ENCODE data around the gene IPP.

Gene IPP

DNA sequence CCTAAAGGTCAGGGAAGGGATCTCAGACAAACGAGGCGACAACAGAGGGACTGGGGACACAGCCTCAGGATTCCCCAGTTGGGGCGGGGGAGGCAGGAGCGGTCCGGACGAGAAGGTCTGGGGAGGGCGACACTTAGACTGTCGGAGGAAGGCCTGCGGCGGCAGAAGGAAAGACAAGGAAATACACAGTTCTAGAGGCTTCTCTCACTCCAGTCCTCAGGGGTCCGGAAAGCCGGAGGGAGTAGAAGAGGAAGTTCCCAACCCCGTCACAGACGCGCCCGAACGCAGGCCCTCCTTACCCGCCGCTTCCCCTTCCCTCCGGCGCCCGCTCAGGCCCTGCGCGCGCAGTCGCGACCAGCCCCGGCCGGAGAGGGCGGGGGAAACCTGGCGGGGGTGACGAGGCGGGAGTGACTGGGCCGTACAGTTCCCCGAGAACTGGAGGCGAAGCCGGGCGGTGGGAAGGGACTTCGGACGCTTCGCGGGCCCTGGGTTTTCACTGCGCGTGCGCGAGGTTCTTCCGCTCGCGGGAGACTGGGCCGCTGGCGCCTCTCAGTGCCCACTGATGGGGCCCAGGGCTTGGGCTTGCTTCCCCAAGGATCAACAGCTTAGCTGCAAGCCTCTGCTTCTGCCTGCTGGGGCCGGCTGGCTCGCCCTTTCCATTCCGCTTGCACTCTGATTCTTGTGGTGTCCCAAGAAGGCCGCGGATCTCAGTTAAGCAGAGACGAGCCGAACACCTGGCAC lies at the start of gene IPP:
IPP (minus strand) TSS at position 356 of the 741 bp plus-strand sequence. CDS start 4,242 bp downstream, outside the sequence.
- peak; percentile 99 for DNase-seq
- in situ Hi-C loops (cut with MboI; ENCODE audit: low pct_unique_long_range_greater_than_20kb, low sequenced_read_pairs) = no loop called here

DNA sequence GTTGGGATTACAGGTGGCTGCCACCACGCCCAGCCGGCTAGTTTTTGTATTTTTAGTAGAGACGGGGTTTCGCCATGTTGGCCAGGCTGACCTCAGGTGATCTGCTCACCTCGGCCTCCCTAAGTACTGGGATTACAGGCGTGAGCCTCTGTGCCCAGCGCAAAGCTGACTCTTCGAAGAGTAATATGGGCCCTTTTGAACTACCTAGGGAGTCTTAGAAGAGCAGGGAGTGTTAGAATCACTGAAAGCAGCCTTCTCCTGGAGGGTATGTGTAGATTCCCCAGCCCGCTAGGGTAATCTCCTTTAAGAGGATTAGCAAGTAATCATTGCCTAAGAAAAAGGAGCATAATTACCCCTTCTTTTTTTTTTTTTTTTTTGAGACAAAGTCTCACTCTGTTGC lies 46.5 kb upstream of the IPP start:
- no peak for DNase-seq
- in situ Hi-C loops (cut with MboI; ENCODE audit: low pct_unique_long_range_greater_than_20kb, low sequenced_read_pairs) = no loop called here

DNA sequence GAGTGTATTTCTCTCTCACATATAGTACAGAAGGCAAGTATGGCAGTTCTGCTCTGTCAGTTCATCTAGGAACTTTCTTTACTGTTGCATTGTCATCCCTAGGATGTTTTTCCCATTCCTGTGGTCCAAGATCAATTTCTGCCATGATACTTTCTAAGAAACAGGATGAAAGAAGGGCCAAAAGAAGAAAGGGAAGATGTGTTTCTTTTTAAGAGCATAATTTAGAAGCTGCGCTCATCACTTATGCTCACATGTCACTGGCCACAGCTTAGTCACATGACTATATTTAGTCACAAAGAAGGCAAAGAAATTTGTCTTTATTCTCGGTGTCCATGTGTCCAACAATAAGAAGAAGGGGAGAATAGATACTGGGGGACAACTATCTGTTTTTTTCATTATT lies 45.9 kb upstream of the IPP start:
- in situ Hi-C loops (cut with MboI; ENCODE audit: low pct_unique_long_range_greater_than_20kb, low sequenced_read_pairs) = no loop called here
- no peak for DNase-seq

DNA sequence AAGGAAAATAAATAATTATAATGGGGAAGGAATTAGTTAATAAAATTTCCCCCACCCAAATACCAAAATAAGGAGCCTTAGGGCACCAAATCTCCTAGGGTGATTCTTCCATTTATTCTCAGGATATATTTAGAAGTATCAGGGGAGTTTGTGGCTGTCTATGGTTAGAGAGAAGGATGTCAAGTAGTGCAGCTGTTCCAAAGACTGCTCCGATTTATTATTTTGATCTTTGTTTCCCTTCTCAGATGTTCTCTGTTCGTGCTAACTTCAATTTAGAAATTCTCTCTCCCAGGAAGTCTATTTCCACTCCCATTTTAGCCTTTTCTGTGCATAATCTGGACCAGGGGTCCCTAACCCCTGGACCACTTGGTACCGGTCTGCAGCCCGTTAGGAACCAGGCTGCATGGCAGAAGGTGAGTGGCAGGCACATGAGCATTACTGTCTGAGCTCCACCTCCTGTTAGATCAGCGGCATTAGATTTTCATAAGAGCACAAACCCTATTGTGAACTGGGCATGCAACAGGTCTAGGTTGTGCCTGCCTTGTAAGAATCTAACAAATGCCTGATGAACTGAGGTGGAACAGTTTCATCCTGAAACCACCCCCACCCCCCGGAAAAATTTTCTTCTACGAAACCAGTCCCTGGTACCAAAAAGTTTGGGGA lies 43.6 kb upstream of the IPP start:
- in situ Hi-C loops (cut with MboI; ENCODE audit: low pct_unique_long_range_greater_than_20kb, low sequenced_read_pairs) = no loop called here
- no peak for DNase-seq

DNA sequence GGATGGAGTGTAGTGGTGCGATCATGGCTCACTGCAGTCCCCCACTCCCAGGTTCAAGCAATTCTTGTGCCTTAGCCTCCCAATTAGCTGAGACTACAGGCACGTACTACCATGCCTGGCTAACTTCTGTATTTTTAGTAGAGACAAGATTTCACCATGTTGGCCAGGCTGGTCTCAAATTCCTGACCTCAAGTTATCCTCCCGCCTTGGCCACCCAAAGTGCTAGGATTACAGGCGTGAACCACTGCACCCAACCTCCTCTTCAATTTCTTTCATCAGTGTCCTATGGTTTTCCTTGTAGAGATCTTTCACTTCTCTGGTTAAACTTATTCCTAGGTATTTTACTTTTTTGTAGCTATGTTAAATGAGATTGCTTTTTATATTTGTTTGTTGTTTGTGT lies 42.3 kb upstream of the IPP start:
- no peak for DNase-seq
- in situ Hi-C loops (cut with MboI; ENCODE audit: low pct_unique_long_range_greater_than_20kb, low sequenced_read_pairs) = no loop called here

DNA sequence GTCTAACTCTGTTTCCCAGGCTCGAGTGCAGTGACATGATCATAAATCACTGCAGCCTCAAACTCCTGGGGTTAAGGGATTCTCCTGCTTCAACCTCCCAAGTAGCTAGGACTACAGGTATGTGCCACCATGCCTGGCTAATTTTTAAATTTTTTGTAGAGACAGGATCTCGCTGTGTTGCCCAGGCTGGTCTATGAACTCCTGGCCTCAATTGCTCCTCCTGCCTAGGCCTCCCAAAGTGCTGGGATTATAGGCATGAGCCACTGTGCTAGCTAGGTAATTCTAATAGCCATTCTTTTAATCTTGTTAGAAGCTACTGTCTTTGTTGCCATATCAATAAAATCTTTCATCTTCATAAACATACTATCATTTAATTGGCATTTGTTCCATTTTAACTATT lies 39.1 kb upstream of the IPP start:
- no peak for DNase-seq
- in situ Hi-C loops (cut with MboI; ENCODE audit: low pct_unique_long_range_greater_than_20kb, low sequenced_read_pairs) = no loop called here

DNA sequence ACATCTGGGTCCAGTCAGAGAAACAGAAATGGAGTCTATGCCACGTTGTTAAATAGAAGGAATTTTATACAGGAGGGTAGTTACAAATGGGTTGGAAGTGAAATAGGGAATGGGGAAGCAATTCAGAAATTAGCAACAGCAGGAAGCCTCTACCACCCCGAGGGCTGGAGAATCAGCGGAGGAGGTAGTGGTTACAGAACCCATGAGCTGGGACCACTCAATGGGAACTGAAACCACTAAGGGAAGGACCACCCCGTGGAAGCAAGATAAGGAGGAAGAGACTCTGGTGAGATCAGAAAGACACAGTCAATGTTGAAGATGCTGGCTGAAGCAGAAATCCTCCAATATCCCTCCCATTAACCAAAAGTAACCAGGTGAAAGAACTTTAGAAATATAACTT lies 37.5 kb upstream of the IPP start:
- in situ Hi-C loops (cut with MboI; ENCODE audit: low pct_unique_long_range_greater_than_20kb, low sequenced_read_pairs) = no loop called here
- peak; percentile 43 for DNase-seq

DNA sequence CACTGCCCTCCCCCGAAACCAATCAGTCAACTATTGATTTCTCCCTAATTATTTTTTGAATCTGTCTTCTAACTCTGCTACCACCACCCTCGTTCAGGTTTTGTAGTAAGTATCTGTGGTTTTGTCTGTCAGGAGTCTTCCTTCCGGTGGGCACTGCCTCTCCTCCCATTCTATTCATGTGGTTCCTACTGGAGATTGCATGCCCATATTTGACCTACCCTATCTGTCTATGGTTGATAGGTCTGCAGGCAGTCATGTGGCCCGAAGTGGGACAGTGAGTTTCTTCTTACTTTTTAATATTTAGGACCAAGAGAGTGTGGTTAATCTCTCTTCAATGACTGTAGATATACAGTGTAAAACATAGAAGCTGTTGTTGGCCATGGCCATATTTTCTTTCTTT lies 35.1 kb upstream of the IPP start:
- peak; percentile 87 for DNase-seq
- in situ Hi-C loops (cut with MboI; ENCODE audit: low pct_unique_long_range_greater_than_20kb, low sequenced_read_pairs) = no loop called here

DNA sequence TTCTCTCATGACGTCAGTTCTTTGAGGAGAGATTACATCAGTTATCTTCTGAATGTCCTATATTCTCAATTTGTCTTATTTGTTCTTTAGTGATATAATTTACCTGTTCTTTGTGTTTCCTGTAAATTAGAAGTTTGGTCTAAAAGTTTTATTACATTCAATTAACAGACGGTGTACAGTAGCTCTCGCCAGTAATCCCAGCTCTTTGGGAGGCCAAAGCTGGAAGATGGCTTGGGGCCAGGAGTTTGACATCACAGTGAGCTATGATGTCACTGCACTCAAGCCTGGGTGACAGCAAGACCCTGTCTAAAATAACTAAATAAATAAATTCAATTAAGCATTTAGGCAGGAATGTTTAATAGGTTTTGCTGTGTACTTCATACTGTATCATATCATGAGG lies 25.3 kb upstream of the IPP start:
- in situ Hi-C loops (cut with MboI; ENCODE audit: low pct_unique_long_range_greater_than_20kb, low sequenced_read_pairs) = no loop called here
- DNase-seq = no peak

DNA sequence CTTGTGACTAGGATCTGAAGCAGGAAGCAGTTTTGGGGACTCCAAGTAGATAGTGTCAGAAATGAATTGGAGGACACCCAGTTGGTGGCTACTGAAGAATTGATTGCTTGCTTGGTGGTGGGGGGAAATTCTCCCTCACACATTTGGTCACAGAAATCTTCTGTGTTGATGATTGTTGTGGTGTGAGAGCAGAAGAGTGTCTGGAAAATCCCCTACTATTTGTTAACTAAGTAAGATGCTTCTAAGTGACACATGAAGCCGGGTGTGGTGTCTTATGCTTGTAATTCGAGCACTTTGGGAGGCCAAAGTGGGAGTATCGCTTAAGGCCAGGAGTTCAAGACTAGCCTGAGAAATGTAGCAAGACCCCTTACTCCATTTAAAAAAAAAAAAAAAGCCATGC lies 22.5 kb upstream of the IPP start:
- in situ Hi-C loops (cut with MboI; ENCODE audit: low pct_unique_long_range_greater_than_20kb, low sequenced_read_pairs) = no loop called here
- DNase-seq = no peak

DNA sequence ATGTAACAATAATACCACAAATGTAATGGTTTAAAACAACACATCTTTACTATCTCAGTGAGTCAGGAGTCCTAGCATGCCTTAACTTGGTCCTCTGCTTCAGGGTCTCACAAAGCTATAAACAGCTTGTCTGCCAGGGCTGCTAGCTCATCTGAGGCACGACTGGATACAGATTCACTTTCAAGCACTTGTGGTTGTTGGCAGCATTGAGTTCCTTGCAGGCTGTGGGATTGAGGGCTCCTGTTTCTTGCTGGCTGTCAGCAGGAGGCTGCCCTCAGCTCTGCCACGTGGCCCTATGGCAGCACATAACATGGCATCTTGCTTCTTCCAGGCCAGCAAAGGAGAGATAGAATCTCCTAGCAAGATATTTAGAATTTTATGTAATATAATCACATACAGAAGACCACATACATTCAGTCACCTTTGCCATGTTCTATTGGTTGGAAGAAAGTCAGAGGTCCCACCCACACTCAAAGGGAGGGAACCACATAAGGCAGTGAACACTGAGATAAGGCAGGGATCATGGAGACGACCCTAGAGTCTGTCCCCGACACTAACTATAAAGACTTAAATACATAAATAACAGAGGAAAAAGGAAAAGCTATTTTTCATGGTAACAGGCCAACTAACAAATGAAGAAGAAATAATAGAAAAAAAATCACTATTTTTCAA lies 18.9 kb upstream of the IPP start:
- peak; percentile 37 for DNase-seq
- in situ Hi-C loops (cut with MboI; ENCODE audit: low pct_unique_long_range_greater_than_20kb, low sequenced_read_pairs) = no loop called here

DNA sequence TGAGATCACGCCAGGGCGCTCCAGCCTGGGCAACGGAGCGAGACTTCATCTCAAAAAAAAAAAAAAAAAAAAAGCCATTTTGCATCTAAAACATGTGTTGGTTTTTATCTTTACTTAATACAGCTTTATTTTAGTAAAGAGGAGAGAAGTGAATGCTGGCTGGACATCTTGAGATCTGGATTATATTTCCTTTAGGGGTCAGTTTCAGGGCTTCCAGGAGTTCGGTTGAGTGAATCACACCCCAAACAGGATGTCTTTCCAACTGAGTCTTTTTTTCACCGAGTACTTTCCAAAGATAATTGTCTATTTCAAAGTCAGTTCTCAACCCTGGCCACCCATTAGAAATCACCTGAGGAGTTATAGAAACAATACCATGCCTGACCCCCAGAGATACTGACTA lies 16.6 kb upstream of the IPP start:
- DNase-seq = peak; percentile 45
- in situ Hi-C loops (cut with MboI; ENCODE audit: low pct_unique_long_range_greater_than_20kb, low sequenced_read_pairs) = no loop called here

DNA sequence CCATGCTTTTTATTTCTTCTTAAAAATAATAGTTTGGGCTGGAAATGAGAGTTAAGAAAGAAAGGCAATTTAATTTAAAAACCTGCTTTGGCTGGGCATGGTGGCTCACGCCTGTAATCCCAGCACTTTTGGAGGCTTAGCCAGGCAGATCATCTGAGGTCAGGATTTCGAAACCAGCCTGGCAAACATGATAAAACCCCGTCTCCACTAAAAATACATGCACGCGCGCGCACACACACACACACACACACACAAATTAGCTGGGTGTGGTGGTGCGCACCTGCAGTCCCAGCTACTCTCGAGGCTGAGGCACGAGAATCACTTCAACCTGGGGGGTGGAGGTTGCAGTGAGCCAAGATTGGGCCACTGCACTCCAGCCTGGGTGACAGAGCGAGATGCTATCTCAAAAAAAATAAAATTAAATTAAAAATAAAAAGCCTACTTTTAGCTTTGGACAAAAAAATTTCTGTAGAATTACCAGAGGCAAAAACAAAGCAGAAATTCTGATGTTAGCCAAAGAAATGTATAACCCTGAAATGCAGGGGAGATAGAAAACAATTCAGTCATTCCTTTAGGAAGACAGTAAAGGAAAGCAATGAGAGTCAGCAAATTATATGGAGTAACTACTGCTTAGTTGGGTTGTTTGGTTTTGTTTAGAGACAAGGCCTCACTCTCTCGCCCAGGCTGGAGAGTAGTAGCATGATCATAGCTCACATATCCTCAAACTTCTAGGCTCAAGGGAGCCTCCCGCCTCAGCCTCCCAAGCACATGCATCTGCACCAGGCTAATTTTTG lies 15.7 kb upstream of the IPP start:
- DNase-seq = no peak
- in situ Hi-C loops (cut with MboI; ENCODE audit: low pct_unique_long_range_greater_than_20kb, low sequenced_read_pairs) = no loop called here

DNA sequence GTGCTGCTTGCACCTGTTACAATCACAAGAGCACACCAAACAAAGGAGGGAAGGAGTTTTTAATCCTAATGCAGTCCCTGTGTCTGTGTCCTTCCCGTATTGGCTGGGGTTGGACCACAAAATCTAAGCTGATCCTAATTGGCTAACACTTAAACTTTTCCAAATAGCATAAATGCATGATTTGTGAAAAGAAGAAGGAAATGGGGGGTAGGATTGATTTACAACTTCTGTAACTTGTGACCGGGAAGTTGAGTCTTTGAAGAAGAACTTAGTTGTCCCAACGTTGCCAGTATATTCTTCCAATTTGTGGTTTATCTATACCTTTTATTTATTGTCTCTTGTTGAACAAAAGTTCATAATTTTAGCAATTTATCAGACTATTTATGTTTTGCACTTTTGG lies 11.8 kb upstream of the IPP start:
- peak; percentile 47 for DNase-seq
- in situ Hi-C loops (cut with MboI; ENCODE audit: low pct_unique_long_range_greater_than_20kb, low sequenced_read_pairs) = no loop called here

DNA sequence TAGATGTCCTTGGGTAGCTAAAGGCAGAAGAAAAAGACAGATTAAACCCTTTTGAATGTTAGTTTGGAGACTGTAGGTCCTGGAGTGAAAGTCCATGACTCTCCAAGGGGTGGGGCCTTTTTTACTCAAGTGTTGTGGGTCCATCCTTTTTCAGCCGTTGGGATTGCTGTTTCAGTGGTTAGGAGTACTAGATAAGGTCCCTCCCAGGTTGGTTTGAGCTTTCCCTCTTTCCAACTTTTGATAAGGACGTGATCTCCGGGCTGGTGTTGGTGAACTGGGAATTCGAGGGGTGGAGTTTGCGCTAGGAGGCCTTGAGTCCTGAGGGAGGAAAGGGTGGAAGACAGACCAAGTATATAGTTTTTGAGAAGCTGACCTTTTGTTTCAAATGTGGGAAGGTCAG lies 5.2 kb upstream of the IPP start:
- in situ Hi-C loops (cut with MboI; ENCODE audit: low pct_unique_long_range_greater_than_20kb, low sequenced_read_pairs) = no loop called here

DNA sequence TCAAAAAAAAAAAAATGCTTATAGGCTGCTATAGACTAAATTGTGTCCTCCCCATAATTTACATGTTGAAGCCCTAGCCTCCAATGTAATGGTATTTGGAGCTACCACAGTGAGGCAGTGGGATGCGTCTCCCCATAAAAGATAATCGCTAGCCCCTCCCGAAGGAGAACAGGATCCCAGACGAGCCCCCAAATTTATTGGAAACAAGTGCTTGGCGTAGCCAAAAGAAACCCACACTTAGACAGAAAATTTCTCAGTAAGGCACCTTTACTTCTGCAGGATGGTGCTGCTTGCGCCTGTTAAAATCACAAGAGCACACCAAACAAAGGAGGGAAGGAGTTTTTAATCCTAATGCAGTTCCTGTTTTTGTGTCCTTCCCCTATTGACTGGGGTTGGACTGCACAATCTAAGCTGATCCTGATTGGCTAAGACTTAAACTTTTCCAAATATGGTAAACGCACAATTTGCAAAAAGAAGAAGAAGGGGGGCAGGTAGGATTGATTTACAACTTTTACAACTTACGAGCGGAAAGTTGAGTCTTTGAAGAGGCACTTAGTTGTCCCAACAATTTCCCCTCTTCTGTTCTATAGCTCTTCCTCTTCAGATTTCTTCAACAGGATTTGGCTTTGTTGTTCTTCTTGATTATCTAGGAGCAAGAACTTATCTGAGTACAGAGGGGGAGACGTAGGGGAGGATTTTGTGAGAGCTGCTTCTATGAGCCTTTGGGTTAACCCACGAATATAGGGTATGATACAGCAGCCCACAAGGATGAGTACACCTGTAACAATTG lies 3.0 kb upstream of the IPP start:
- in situ Hi-C loops (cut with MboI; ENCODE audit: low pct_unique_long_range_greater_than_20kb, low sequenced_read_pairs) = no loop called here
- DNase-seq = peak; percentile 67

More for the DNA sequence above, 5.2 kb upstream of the IPP start:
- DNase-seq = no peak

DNA sequence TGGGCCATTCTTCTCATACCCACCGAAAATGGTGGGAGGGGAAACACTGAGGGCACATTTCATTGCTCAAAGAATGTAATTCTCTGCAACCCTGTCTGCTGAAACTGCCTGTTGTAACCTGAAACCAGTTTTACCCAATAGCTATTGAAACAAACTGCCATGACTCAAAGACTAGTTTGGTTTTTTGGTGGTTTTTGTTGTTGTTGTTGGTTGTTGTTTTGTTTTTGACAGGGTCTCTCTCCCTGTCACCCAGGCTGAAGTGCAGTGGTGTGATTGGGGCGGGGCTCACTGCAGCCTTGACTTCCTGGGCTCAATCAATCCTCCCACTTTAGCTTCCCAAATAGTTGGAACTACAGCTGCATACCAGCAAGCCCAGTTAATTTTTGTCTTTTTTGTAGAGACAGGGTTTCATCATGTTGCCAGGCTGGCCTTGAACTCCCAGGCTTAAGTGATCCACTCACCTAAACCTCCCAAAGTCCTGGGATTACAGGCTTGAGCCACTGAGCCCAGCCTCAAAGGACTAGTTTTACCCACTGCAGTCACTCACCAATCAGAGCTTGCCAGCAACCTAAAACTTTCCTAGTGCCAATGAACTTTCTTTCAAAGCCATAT lies 2.1 kb upstream of the IPP start:
- in situ Hi-C loops (cut with MboI; ENCODE audit: low pct_unique_long_range_greater_than_20kb, low sequenced_read_pairs) = no loop called here
- no peak for DNase-seq

DNA sequence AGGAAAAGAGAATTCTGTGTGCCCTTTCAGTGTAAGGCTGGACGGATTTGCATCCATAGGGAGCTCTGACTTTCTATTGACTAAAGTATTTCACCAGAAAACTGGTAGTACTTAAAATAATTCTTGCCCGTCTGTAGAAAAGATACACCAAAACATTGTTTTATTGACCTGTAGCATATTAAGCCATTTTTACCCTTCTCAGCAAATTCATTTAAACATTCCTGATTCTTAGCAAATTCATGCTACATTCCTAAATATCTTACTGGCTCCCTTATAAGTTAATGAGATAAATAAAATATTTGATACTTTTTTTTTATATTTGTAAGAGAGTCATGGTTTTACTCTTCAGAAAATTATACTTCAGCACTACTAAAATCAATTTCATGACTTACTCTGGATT lies 1.6 kb upstream of the IPP start:
- no peak for DNase-seq
- in situ Hi-C loops (cut with MboI; ENCODE audit: low pct_unique_long_range_greater_than_20kb, low sequenced_read_pairs) = no loop called here

All from KBM-7 (cell line).